Measurements from ENCODE around the gene RELB.

RELB gene

GRCh38 chr19:44986389-44986788, 14.9 kb upstream of the RELB start:
- TF ChIP-seq CTCF (IDR thresholded peaks at IDR 0.05; ENCODE audit: poor library complexity, severe bottlenecking): no peak
- Histone ChIP-seq H3K36me3 (ENCODE audit: low read depth) (peaks cover 13% of the 10 kb centered on the region), H3K9me3 (ENCODE audit: severe bottlenecking) (no peaks in the 10 kb centered on the region), H3K27ac (ENCODE audit: poor library complexity, severe bottlenecking) (no peak overlapping the region), H3K4me3 (ENCODE audit: severe bottlenecking) (no peak overlapping the region), H3K27me3 (ENCODE audit: insufficient read depth, poor library complexity, severe bottlenecking) (no peaks in the 10 kb centered on the region), H3K4me1 (ENCODE audit: insufficient read depth, poor library complexity, severe bottlenecking) (no peaks in the 10 kb centered on the region)
- no peak for ATAC-seq (ENCODE audit: low read depth)
- no peak for DNase-seq (ENCODE audit: low spot score)

DNA sequence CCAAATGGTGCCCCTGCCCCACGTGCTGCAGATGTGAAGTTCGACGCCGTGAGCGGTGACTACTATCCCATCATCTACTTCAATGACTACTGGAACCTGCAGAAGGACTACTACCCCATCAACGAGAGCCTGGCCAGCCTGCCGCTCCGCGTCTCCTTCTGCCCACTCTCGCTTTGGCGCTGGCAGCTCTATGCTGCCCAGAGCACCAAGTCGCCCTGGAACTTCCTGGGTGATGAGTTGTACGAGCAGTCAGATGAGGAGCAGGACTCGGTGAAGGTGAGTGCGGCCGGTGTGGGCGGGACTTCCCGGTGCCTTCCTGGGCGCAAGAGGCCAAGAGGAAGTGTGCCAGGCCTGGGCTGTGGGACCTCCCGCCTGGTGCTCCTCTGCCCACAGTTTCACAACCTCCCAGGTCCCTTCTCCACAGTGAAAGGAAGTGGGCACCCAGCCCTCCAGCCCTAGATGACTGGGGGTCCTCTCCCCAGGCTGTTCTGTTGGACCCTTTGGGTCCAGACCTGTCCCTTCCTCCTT, 14.1 kb upstream of the RELB start:
- TF ChIP-seq CTCF (IDR thresholded peaks at IDR 0.05; ENCODE audit: poor library complexity, severe bottlenecking): no peak
- ATAC-seq (ENCODE audit: low read depth) (no peak), DNase-seq (ENCODE audit: low spot score) (no peak)
- no peaks in the 10 kb centered on the region for H3K4me1 ChIP-seq (ENCODE audit: insufficient read depth, poor library complexity, severe bottlenecking)
- H3K4me3 ChIP-seq (ENCODE audit: severe bottlenecking): no peak overlapping the region
- H3K36me3 ChIP-seq (ENCODE audit: low read depth): peaks cover 7% of the 10 kb centered on the region
- H3K9me3 ChIP-seq (ENCODE audit: severe bottlenecking): no peaks in the 10 kb centered on the region
- no peak overlapping the region for H3K27ac ChIP-seq (ENCODE audit: poor library complexity, severe bottlenecking)
- H3K27me3 ChIP-seq (ENCODE audit: insufficient read depth, poor library complexity, severe bottlenecking): no peaks in the 10 kb centered on the region

GRCh38 chr19:44988273-44988672, 13.0 kb upstream of the RELB start:
- H3K9me3 ChIP-seq (ENCODE audit: severe bottlenecking): no peaks in the 10 kb centered on the region
- peaks cover 7% of the 10 kb centered on the region for H3K36me3 ChIP-seq (ENCODE audit: low read depth)
- no peak overlapping the region for H3K27ac ChIP-seq (ENCODE audit: poor library complexity, severe bottlenecking)
- DNase-seq (ENCODE audit: low spot score) (no peak), ATAC-seq (ENCODE audit: low read depth) (no peak)
- no peaks in the 10 kb centered on the region for H3K27me3 ChIP-seq (ENCODE audit: insufficient read depth, poor library complexity, severe bottlenecking)
- no peak overlapping the region for H3K4me3 ChIP-seq (ENCODE audit: severe bottlenecking)
- TF ChIP-seq CTCF (IDR thresholded peaks at IDR 0.05; ENCODE audit: poor library complexity, severe bottlenecking): no peak
- no peaks in the 10 kb centered on the region for H3K4me1 ChIP-seq (ENCODE audit: insufficient read depth, poor library complexity, severe bottlenecking)

DNA sequence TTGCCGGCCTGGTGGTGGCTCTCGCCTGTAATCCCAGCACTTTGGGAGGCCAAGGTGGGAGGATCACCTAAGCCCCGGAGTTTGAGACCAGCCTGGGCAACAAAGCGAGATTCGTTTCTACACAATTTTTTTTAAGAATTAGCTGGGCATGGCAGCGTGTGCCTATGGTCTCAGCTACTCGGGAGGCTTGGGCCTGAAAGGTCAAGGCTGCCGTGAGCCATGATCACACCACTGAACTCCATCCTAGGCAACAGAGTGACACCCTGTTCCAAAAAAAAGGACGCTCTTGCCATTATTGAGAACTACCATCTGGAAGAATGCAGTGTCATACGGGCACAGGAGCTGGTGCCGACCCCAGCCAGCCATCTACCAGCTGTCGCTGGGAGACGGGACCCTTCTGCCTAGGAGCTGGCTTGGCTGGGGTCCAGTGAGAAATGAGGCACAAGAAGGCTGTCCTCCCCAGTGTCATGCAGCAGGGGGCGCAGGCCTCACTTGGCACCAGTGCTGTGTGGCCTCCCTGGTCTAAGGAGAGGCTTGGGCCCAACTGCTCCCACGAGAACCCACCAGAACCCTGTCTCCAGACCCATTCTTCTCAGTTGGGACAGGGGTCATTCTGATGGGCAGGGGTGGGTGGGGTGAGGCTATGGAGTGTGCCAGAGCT, 12.2 kb upstream of the RELB start:
- Histone ChIP-seq H3K9me3 (ENCODE audit: severe bottlenecking) (no peaks in the 10 kb centered on the region), H3K36me3 (ENCODE audit: low read depth) (peaks cover 7% of the 10 kb centered on the region), H3K27me3 (ENCODE audit: insufficient read depth, poor library complexity, severe bottlenecking) (no peaks in the 10 kb centered on the region), H3K4me1 (ENCODE audit: insufficient read depth, poor library complexity, severe bottlenecking) (no peaks in the 10 kb centered on the region), H3K4me3 (ENCODE audit: severe bottlenecking) (no peak overlapping the region), H3K27ac (ENCODE audit: poor library complexity, severe bottlenecking) (no peak overlapping the region)
- DNase-seq (ENCODE audit: low spot score) (no peak), ATAC-seq (ENCODE audit: low read depth) (peak; percentile 33; the same call in 1 of the 3 replicates)
- peak; percentile 44 for TF ChIP-seq CTCF (IDR thresholded peaks at IDR 0.05; ENCODE audit: poor library complexity, severe bottlenecking)

GRCh38 chr19:44990459-44990858, 10.8 kb upstream of the RELB start:
- Histone ChIP-seq H3K4me3 (ENCODE audit: severe bottlenecking) (no peak overlapping the region), H3K9me3 (ENCODE audit: severe bottlenecking) (no peaks in the 10 kb centered on the region), H3K4me1 (ENCODE audit: insufficient read depth, poor library complexity, severe bottlenecking) (no peaks in the 10 kb centered on the region), H3K27ac (ENCODE audit: poor library complexity, severe bottlenecking) (no peak overlapping the region), H3K36me3 (ENCODE audit: low read depth) (peaks cover 7% of the 10 kb centered on the region), H3K27me3 (ENCODE audit: insufficient read depth, poor library complexity, severe bottlenecking) (no peaks in the 10 kb centered on the region)
- DNase-seq (ENCODE audit: low spot score) (no peak), ATAC-seq (ENCODE audit: low read depth) (no peak)
- TF ChIP-seq CTCF (IDR thresholded peaks at IDR 0.05; ENCODE audit: poor library complexity, severe bottlenecking): no peak

Measured in RWPE2 (cell line).